ENCODE data around the gene PCSK4.
A peak's percentile ranks its signal among the peaks of the same experiment; 100 is the strongest.

PCSK4 gene

DNA sequence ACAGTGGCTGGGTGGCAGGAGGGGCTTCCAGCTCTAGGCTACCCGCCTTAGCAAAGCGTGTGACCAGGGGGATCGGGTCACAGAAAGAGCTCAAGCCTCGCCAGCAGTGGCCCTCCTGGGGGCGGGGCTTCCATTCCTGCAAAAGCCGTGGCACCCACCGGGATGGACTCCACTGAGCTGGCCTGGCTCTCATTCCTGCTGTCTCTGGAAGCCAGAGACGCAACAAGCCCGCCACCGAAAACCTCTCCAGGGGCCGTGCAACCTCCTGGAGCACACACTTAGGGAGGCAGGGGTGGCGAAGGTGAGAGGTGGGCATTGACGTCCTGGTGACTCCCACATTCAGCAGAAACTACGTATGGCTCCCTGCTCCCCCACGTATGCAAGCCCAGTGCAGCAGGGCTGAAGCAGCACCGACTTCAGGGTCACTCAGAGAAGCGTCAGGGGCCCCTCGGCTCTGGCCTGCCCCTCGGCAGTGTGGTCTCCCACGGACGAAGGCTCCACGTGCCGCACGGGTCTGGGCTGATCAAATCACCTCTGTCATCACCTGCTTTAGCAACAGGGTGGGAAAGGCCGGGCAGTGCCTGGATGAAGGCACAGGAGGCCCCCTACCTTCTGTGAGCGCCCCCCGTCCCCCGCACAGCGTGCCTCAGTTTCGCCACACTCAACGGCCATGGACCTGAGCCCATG, 14.3 kb downstream of the PCSK4 start:
- no peak for DNase-seq (ENCODE audit: extremely low read depth, insufficient read length)
- TF ChIP-seq, protein P1, sequence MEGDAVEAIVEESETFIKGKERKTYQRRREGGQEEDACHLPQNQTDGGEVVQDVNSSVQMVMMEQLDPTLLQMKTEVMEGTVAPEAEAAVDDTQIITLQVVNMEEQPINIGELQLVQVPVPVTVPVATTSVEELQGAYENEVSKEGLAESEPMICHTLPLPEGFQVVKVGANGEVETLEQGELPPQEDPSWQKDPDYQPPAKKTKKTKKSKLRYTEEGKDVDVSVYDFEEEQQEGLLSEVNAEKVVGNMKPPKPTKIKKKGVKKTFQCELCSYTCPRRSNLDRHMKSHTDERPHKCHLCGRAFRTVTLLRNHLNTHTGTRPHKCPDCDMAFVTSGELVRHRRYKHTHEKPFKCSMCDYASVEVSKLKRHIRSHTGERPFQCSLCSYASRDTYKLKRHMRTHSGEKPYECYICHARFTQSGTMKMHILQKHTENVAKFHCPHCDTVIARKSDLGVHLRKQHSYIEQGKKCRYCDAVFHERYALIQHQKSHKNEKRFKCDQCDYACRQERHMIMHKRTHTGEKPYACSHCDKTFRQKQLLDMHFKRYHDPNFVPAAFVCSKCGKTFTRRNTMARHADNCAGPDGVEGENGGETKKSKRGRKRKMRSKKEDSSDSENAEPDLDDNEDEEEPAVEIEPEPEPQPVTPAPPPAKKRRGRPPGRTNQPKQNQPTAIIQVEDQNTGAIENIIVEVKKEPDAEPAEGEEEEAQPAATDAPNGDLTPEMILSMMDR (IDR thresholded peaks at IDR 0.05; ENCODE audit: insufficient read depth, low read length, poor library complexity, severe bottlenecking): no peak
- Histone ChIP-seq H3K27me3 (replicated peaks; ENCODE audit: control insufficient read depth, insufficient read depth, low read length) (no peaks in the 10 kb centered on the region; the same call in 1 of the 2 replicates), H3K36me3 (ENCODE audit: control insufficient read depth, insufficient read depth, low read length) (peaks cover 9% of the 10 kb centered on the region), H3K4me3 (replicated peaks; ENCODE audit: low read depth, low read length) (no peak overlapping the region)

DNA sequence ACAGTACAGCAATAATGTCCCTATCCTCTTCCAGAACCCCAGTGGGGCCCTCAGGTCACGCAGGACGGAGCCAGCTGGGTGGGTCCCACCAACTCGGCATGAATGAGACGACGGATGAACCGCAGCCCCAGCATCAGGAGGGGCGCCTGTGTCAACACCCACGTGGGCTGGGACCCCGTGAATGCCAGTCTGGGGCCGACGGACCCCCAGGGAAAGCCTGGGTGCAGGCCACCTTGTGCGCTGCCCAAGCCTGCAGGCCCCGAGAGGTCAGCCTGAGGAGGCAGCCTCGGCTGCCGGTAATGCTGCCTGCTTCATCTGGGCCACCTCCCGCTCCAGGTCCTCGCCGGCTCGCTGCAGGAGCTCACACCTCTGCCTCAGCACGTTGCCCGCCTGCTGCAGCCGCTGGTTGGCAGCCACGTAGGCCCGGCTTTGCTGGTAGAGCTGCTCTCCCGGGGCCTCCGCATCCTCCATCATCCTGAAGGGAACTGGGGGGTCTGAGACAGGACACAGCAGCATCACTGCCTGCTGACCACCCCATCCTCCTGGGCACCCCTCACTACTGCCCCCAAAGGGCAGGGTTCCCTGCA, 15.3 kb downstream of the PCSK4 start:
- DNase-seq (ENCODE audit: extremely low read depth, insufficient read length): peak; percentile 18
- no peak overlapping the region for H3K4me3 ChIP-seq (replicated peaks; ENCODE audit: low read depth, low read length)
- no peaks in the 10 kb centered on the region; the same call in 1 of the 2 replicates for H3K27me3 ChIP-seq (replicated peaks; ENCODE audit: control insufficient read depth, insufficient read depth, low read length)
- TF ChIP-seq, protein P1 (IDR thresholded peaks at IDR 0.05; ENCODE audit: insufficient read depth, low read length, poor library complexity, severe bottlenecking): no peak
- peaks cover 9% of the 10 kb centered on the region for H3K36me3 ChIP-seq (ENCODE audit: control insufficient read depth, insufficient read depth, low read length)

DNA sequence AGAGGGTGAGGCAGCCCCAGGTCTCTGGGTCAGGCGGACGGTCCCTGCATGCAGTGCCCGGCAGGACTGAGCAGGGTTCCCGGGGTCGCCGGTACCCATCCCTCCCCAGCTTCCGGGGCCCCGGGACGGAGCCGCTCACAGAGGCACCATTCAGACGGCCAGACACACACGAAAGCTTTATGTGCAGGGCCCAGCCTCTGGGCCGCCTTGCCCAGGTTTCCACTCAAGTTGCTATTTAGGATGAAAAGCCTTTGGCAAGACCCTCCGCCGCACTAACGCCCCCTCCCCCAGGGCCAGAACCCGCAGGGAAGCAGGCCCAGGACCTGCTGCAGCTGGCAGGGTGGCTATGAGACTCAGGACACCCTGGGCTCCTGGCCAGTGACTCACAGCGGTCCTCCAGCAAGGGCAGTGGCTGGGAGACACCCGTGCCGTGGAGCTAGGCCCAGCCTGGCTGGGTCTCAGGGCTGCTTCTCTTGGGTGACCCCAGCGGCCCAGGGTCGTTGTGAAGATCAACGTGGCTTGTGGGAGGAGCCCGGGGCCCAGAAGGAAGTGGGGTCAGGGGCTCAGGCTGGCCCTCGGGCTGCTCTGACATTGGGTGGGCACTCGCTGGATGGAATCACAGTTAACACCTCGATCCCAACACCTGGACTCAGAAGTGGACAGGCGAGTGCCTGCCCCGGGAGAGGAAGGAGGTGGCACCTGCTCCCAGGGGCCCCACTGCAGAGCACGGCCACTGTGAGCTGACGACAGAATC, 16.0 kb downstream of the PCSK4 start:
- no peak for DNase-seq (ENCODE audit: extremely low read depth, insufficient read length)

DNA sequence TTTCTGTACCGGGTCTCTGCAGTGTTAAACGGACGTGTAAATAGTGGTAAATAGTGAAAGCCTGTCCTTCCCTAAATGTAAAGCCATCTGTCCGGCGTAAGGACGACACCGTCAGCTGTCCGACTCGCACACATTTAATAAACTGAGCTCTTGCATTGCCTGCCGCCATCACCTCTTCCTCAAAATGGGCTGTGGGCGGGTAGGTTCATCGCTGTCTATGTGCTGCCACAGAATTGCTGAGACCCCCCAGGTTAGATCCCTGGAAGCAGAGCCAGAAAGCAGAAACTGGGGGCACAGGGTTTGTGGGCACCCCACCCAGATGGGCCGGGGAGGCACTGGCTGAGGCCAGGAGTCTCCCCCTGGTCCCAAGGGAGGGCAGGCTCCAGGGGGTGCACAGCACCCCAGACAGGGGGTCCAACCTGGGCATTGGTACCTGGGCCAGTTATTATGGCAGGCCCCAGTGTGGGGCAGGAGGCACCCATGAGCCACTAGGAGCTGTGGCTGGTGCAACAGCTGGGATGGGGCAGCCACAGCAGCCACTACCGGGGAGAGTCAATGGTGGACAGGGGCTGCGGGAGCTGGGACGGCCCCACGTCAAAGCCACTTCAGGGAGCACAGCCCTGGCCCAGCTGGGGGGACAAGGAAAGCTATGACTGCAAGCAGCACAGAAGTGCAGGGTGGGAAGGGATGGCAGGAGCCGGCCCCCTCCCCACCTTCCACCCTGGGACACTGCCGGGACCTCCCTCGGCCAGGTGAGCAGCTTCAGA, 16.9 kb downstream of the PCSK4 start:
- TF ChIP-seq, protein P1 (IDR thresholded peaks at IDR 0.05; ENCODE audit: insufficient read depth, low read length, poor library complexity, severe bottlenecking): no peak
- no peaks in the 10 kb centered on the region; the same call in 1 of the 2 replicates for H3K27me3 ChIP-seq (replicated peaks; ENCODE audit: control insufficient read depth, insufficient read depth, low read length)
- H3K4me3 ChIP-seq (replicated peaks; ENCODE audit: low read depth, low read length): no peak overlapping the region
- no peak for DNase-seq (ENCODE audit: extremely low read depth, insufficient read length)
- H3K36me3 ChIP-seq (ENCODE audit: control insufficient read depth, insufficient read depth, low read length): peaks cover 9% of the 10 kb centered on the region

More for the DNA sequence above, 16.0 kb downstream of the PCSK4 start:
- TF ChIP-seq, protein P1 (IDR thresholded peaks at IDR 0.05; ENCODE audit: insufficient read depth, low read length, poor library complexity, severe bottlenecking): no peak
- H3K36me3 ChIP-seq (ENCODE audit: control insufficient read depth, insufficient read depth, low read length): peaks cover 9% of the 10 kb centered on the region
- H3K27me3 ChIP-seq (replicated peaks; ENCODE audit: control insufficient read depth, insufficient read depth, low read length): no peaks in the 10 kb centered on the region; the same call in 1 of the 2 replicates
- no peak overlapping the region for H3K4me3 ChIP-seq (replicated peaks; ENCODE audit: low read depth, low read length)

DNA sequence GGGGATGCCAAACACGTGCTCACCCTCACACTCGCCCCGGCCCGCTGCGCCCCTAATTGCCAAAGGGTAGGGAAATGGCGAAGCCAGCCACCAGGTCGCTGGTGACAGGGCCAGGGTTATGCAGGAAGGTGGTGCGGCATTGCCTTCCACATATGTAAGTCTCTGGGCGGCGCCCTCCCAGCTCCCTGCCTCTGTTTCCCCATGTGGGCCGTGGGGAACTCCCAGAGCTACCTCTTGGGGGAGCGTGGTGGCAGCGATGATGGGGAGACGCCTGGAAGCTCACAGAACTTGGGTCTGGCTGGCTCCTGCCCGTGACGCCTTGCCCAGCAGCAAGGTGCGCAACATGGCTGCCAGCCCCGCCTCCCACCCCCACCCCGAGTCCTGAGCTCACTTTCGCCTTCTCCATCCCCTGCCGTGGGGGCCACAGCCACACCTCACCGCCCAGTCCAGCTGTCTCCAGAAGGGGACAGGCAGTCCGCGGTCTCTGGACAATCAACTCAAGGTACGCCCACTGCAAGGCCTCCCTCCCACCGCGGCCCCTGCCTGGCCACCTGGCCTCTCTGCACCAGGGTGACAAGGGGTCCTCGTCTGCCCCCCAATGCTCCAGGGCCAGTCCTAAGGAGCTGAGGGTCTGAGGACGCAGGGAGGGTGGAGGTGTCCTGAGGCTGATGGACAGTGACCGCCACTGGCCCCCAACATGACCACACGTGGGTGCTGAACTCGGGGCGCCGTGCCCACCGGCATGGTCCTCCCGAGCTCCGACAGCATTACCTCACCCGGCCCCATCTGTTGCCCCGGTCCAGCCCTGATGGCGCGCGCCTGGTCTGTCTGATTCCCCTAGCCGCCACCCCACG, 17.7 kb downstream of the PCSK4 start:
- TF ChIP-seq, protein P1 (IDR thresholded peaks at IDR 0.05; ENCODE audit: insufficient read depth, low read length, poor library complexity, severe bottlenecking): no peak
- Histone ChIP-seq H3K36me3 (ENCODE audit: control insufficient read depth, insufficient read depth, low read length) (peaks cover 9% of the 10 kb centered on the region), H3K4me3 (replicated peaks; ENCODE audit: low read depth, low read length) (no peak overlapping the region), H3K27me3 (replicated peaks; ENCODE audit: control insufficient read depth, insufficient read depth, low read length) (no peaks in the 10 kb centered on the region; the same call in 1 of the 2 replicates)
- peak; percentile 15 for DNase-seq (ENCODE audit: extremely low read depth, insufficient read length)

Data from GM06990 (cell line).